HCT116 (cell line): ENCODE measurements around the gene KMT5C. TPM values are rescaled to one million over a fixed set of nuclear protein-coding genes. Genes with fewer than 3 reads are reported as not detected.

ENCODE experiments used
- ATAC-seq: fragments of 200-7000 bp; cut with Tn5 transposase; 2 replicates; pipeline ENCODE4 v1.9.1; 2020; ENCODE audit warnings: mild to moderate bottlenecking, moderate library complexity
- BruUV-seq: library from RNA; stranded (reverse); fragments of 400-500 nt; replicated peaks from 2 replicates; lab custom pipeline; 2021; lab: Mats Ljungman, UMichigan
- CTCF ChIA-PET: fragments of 300-600 bp; sonication (Branson Sonifier 250); formaldehyde crosslinking; loops from one replicate; lab custom pipeline; 2021; ENCODE audit warnings: antibody characterized with exemption; lab: Charles Lee
- POLR2A ChIA-PET: fragments of 300-600, 350-600 bp; sonication (Branson Sonifier 250); formaldehyde crosslinking; loops from one replicate; lab custom pipeline; 2021; ENCODE audit warnings: antibody characterized with exemption; lab: Charles Lee
- RAD21 ChIA-PET, 2 experiments: fragments of 300-600 bp; sonication (Branson Sonifier 250); formaldehyde crosslinking; loops; one replicate each; lab custom pipeline; 2023; ENCODE audit warnings: low total read pairs in 2 of 2; ENCODE audit not compliant: uncharacterized antibody in 2 of 2, unreplicated experiment in 2 of 2, low non-redundant PET in 1 of 2; lab: Charles Lee
- DNase-seq: peaks from one replicate; pipeline ENCODE4 v3.0.0-alpha.2; 2010; ENCODE audit warnings: low read depth, low spot score
- H2AFZ ChIP-seq: fragments of 200-600 bp; shearing (Covaris generic), sonication (generic); 2 replicates; pipeline ENCODE4 v1.6.1; 2017; ENCODE audit warnings: low read depth, mixed run types, mixed read lengths, antibody characterized with exemption, low read length; ENCODE audit not compliant: poor library complexity, severe bottlenecking
- H3K27ac ChIP-seq: 2 replicates; pipeline ENCODE4 v1.5.1; 2012; ENCODE audit warnings: low read depth, low read length
- H3K27me3 ChIP-seq: fragments of 200-600 bp; sonication (generic); 2 replicates; pipeline ENCODE4 v1.6.1; 2016; ENCODE audit warnings: mixed run types, low read length, mixed read lengths; ENCODE audit not compliant: insufficient read depth
- H3K36me3 ChIP-seq, 2 experiments: fragments of 200-500 bp in 1 of 2; fragments of 200-600 bp in 1 of 2; sonication (Bioruptor generic) in 1 of 2; sonication (generic) in 1 of 2; 2 replicates each; pipeline versions ENCODE4 v1.5.1 to v1.6.1; 2014 to 2016; ENCODE audit warnings: low read length in 2 of 2, inconsistent platforms in 1 of 2, mixed read lengths in 1 of 2, mixed run types in 1 of 2; ENCODE audit not compliant: insufficient read depth in 2 of 2, control insufficient read depth in 1 of 2
- H3K4me1 ChIP-seq, 2 experiments: fragments of 200-600 bp in 1 of 2; sonication (generic) in 1 of 2; 2 replicates each; pipeline versions ENCODE4 v1.5.1 to v1.6.1; 2012 to 2017; ENCODE audit warnings: low read length in 2 of 2, inconsistent platforms in 1 of 2, mild to moderate bottlenecking in 1 of 2, mixed read lengths in 1 of 2, mixed run types in 1 of 2, moderate library complexity in 1 of 2; ENCODE audit not compliant: insufficient read depth in 2 of 2, control insufficient read depth in 1 of 2
- H3K4me2 ChIP-seq: fragments of 200-600 bp; sonication (generic); 2 replicates; pipeline ENCODE4 v1.6.1; 2017; ENCODE audit warnings: mixed run types, low read length, mixed read lengths
- H3K4me3 ChIP-seq, 2 experiments: fragments of 200-600 bp in 1 of 2; sonication (generic) in 1 of 2; replicated peaks in 1 of 2; 2 replicates each; pipeline ENCODE4 v1.5.1; 2011 to 2016; ENCODE audit warnings: low read length in 2 of 2, control low read depth in 1 of 2, low read depth in 1 of 2, mild to moderate bottlenecking in 1 of 2, mixed read lengths in 1 of 2, mixed run types in 1 of 2
- H3K79me2 ChIP-seq: fragments of 200-600 bp; sonication (generic); 2 replicates; pipeline ENCODE4 v1.6.1; 2017; ENCODE audit warnings: mild to moderate bottlenecking, mixed run types, low read length, moderate library complexity, mixed read lengths; ENCODE audit not compliant: insufficient read depth
- H3K9ac ChIP-seq: fragments of 200-600 bp; sonication (generic); 2 replicates; pipeline ENCODE4 v1.6.1; 2016; ENCODE audit warnings: low read length, mixed read lengths
- H3K9me2 ChIP-seq: fragments of 200-600 bp; sonication (generic), shearing (Covaris generic); 2 replicates; pipeline ENCODE4 v1.6.1; 2017; ENCODE audit warnings: mixed run types, mild to moderate bottlenecking, moderate library complexity; ENCODE audit not compliant: insufficient read depth
- H3K9me3 ChIP-seq, 2 experiments: fragments of 200-500 bp in 1 of 2; fragments of 200-600 bp in 1 of 2; sonication (Bioruptor generic) in 1 of 2; sonication (generic) in 1 of 2; 2 replicates each; pipeline ENCODE4 v1.6.1; 2014 to 2017; ENCODE audit warnings: low read length in 2 of 2, mixed read lengths in 2 of 2, inconsistent platforms in 1 of 2, low read depth in 1 of 2, mild to moderate bottlenecking in 1 of 2, mixed run types in 1 of 2, moderate library complexity in 1 of 2; ENCODE audit not compliant: control insufficient read depth in 1 of 2, insufficient read depth in 1 of 2
- H4K20me1 ChIP-seq: fragments of 200-600 bp; sonication (generic), shearing (Covaris generic); 2 replicates; pipeline ENCODE4 v1.6.1; 2017; ENCODE audit warnings: mixed run types, mild to moderate bottlenecking, moderate library complexity; ENCODE audit not compliant: insufficient read depth
- CTCF ChIP-seq, 3 experiments: fragments of 200-600 bp in 1 of 3; sonication (generic) in 1 of 3; IDR thresholded peaks in 2 of 3; conservative IDR thresholded peaks in 1 of 3; 2 replicates each; pipeline ENCODE4 v1.5.1; 2012 to 2017; ENCODE audit warnings: low read depth in 2 of 3, low read length in 2 of 3, antibody characterized with exemption in 1 of 3, borderline replicate concordance in 1 of 3, control low read depth in 1 of 3, mild to moderate bottlenecking in 1 of 3, mixed read lengths in 1 of 3, mixed run types in 1 of 3, moderate library complexity in 1 of 3; ENCODE audit not compliant: insufficient read depth in 1 of 3
- EGR1 ChIP-seq: IDR thresholded peaks from 2 replicates; pipeline ENCODE4 v1.6.1; 2012; ENCODE audit warnings: low read depth
- ELF1 ChIP-seq: IDR thresholded peaks from 2 replicates; pipeline ENCODE4 v1.6.1; 2012; ENCODE audit warnings: low read depth, borderline replicate concordance
- EZH2 ChIP-seq: fragments of 200-600 bp; sonication (generic); IDR thresholded peaks from 2 replicates; pipeline ENCODE4 v1.6.1; 2017; ENCODE audit warnings: antibody characterized with exemption, mixed run types
- FOSL1 ChIP-seq: IDR thresholded peaks from 2 replicates; pipeline ENCODE4 v1.6.1; 2012; ENCODE audit warnings: low read depth
- POLR2AphosphoS5 ChIP-seq: IDR thresholded peaks from 2 replicates; pipeline ENCODE4 v1.6.1; 2011; ENCODE audit warnings: mild to moderate bottlenecking, low read depth, low read length, moderate library complexity
- RAD21 ChIP-seq: IDR thresholded peaks from 2 replicates; pipeline ENCODE4 v1.6.1; 2012; ENCODE audit warnings: low read depth, mild to moderate bottlenecking
- ZNF274 ChIP-seq: fragments of 200-500 bp; sonication (Bioruptor generic); IDR thresholded peaks from 2 replicates; pipeline ENCODE4 v1.6.1; 2014; ENCODE audit warnings: mild to moderate bottlenecking, low read depth, low read length, inconsistent platforms
- intact Hi-C: fragments of 100-400 bp; cut with micrococcal nuclease; formaldehyde crosslinking; loops from 2 replicates; pipeline ENCODE4 v1.10.0; 2022
- total RNA-seq: library from RNA; stranded (reverse); gene quantifications from one replicate; pipeline ENCODE4 v1.2.1, GENCODE V29; 2021; ENCODE audit not compliant: unreplicated experiment

The KMT5C gene
- total RNA-seq, 1 experiment from 2014 or later, result 27.5 TPM

- Histone ChIP-seq H4K20me1 (no peaks in the 10 kb centered on the region), H2AFZ (no peak overlapping the region), H3K27ac (no peak overlapping the region), H3K9ac (no peak overlapping the region), H3K4me1 (peaks cover 0 to 7% of the 10 kb centered on the region in 2 experiments; a peak in 1 of 4 replicates), H3K79me2 (no peaks in the 10 kb centered on the region), H3K4me3 (no peak overlapping the region), H3K9me2 (no peaks in the 10 kb centered on the region), H3K27me3 (no peaks in the 10 kb centered on the region), H3K4me2 (no peak overlapping the region), H3K36me3 (peaks cover 8 to 11% of the 10 kb centered on the region in 2 experiments; a peak in 2 of 4 replicates), H3K9me3 (no peaks in the 10 kb centered on the region)
- intact Hi-C loops, result loop anchor here (5.0 kb wide), 1 partner anchor 81 kb away; the partner anchor contains the start of gene TMEM238
- no TSS peak for BruUV-seq
- ChIA-PET RAD21 (interaction anchor here (0.6 kb wide), 2 partner anchors 61 to 134 kb away, joined by 4 to 7 read pairs; no protein-coding TSS in a partner anchor), POLR2A (interaction anchor here (2.0 kb wide), 1 partner anchor 83 kb away, joined by 8 read pairs; the partner anchor contains the start of gene TMEM238), CTCF (interaction anchor here (0.6 to 2.7 kb wide), 14 partner anchors 9 to 176 kb away, joined by 3 to 15 read pairs (median 6); partner anchors contain the start of genes BRSK1, HSPBP1, KMT5C and TMEM238)
- TF ChIP-seq EZH2 (no peak), FOSL1 (no peak), EGR1 (no peak), ELF1 (no peak)
- DNase-seq (no peak), ATAC-seq (no peak)
Measured at GRCh38 chr19:55300886-55301458, 38.7 kb upstream of the KMT5C start.

- Histone ChIP-seq H3K4me1 (peaks cover 0 to 7% of the 10 kb centered on the region in 2 experiments; a peak in 1 of 4 replicates), H3K4me3 (no peak overlapping the region), H3K9ac (no peak overlapping the region), H3K9me3 (no peaks in the 10 kb centered on the region), H3K27me3 (no peaks in the 10 kb centered on the region), H3K36me3 (peaks cover 11% of the 10 kb centered on the region in 2 experiments; a peak in 2 of 4 replicates), H3K79me2 (no peaks in the 10 kb centered on the region), H3K9me2 (no peaks in the 10 kb centered on the region), H3K4me2 (peak overlapping the region; percentile 52), H3K27ac (no peak overlapping the region), H4K20me1 (no peaks in the 10 kb centered on the region), H2AFZ (no peak overlapping the region)
- CTCF ChIA-PET, result interaction anchor here (0.6 to 2.7 kb wide), 14 partner anchors 10 to 175 kb away, joined by 3 to 15 read pairs (median 6); partner anchors contain the start of genes BRSK1, HSPBP1, KMT5C and TMEM238
- intact Hi-C loops, result loop anchor here (5.0 kb wide), 1 partner anchor 81 kb away; the partner anchor contains the start of gene TMEM238
- peak; percentile 54 to 92 (median 83); a peak in 5 of 6 replicates for TF ChIP-seq CTCF (IDR thresholded peaks at IDR 0.05 in 2 of 3, conservative IDR thresholded peaks at IDR 0.05 in 1 of 3; ENCODE audit: borderline replicate concordance in 1 of 3, insufficient read depth in 1 of 3, low read depth in 2 of 3, low read length in 2 of 3)
- no peak for TF ChIP-seq ZNF274
- TF ChIP-seq RAD21, result peak; percentile 75
- 0 out of 2 replicates have a peak, but pooled peaks have one; percentile 22 for TF ChIP-seq POLR2AphosphoS5
- DNase-seq, result peak; percentile 54
- POLR2A ChIA-PET, result interaction anchor here (2.0 kb wide), 1 partner anchor 83 kb away, joined by 8 read pairs; the partner anchor contains the start of gene TMEM238
- RAD21 ChIA-PET, result interaction anchor here (0.6 kb wide), 2 partner anchors 60 to 134 kb away, joined by 4 to 7 read pairs; no protein-coding TSS in a partner anchor
- no TSS peak for BruUV-seq
- ATAC-seq, result peak; percentile 83
Measured at GRCh38 chr19:55301459-55302317, 38.0 kb upstream of the KMT5C start.
